ENCODE data around the gene SH3PXD2A.

SH3PXD2A gene

DNA sequence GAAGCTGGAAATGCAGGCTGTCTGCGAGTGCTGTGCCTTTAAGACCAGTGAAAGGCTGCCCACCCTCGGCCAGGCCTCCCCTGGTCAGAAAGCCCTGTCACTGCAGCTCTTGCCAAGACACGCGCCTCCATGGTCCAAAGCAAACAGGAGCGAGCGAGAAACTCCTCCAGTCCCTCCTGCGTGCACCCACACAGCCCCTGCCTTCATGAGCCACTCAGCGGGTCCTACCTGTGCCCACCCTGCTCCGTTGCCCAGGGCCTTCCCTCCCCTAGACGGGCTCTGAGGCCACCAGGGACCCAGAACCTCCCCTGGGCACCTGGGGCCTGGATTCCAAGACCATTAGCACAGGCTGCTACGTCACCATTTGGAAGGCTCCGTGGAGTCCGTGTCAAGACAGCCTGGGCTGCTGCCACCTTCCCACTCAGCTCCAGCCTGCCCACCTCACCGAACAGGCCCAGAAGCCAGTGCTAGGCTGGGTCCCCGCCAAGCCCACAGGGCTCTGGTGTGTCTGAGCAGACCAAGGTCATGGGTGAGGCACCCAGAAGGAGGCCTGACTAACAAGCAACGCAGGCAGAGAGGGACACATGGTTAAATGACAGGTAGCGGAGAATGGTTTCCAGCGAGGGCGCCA, 217.3 kb downstream of the SH3PXD2A start:
- CTCF ChIA-PET, result no interaction called here
- Histone ChIP-seq H3K4me1 (ENCODE audit: control insufficient read depth, insufficient read depth, low read length) (no peaks in the 10 kb centered on the region), H3K27ac (ENCODE audit: extremely low read depth, low read depth, low read length) (no peak overlapping the region), H3K4me3 (ENCODE audit: low read depth, low read length) (no peak overlapping the region), H3K36me3 (ENCODE audit: control insufficient read depth in 2 of 2, insufficient read depth in 1 of 2, low read length in 2 of 2) (peaks cover 0 to 82% of the 10 kb centered on the region in 2 experiments; a peak in 1 of 3 replicates), H3K9me3 (ENCODE audit: control insufficient read depth, insufficient read depth, low read depth, low read length) (no peaks in the 10 kb centered on the region)
- TF ChIP-seq ZNF169 (tag by site-specific recombination; IDR thresholded peaks at IDR 0.05), result no peak
- TF ChIP-seq ZNF416 (tag by site-specific recombination; IDR thresholded peaks at IDR 0.05), result no peak
- TF ChIP-seq ZNF280C (tag by site-specific recombination; IDR thresholded peaks at IDR 0.05), result no peak
- TF ChIP-seq ZFHX2 (tag by site-specific recombination; conservative IDR thresholded peaks at IDR 0.05), result peak; percentile 82
- TF ChIP-seq YY1 (tag by site-specific recombination; IDR thresholded peaks at IDR 0.05), result no peak
- no peak for TF ChIP-seq ZNF544 (tag by site-specific recombination; IDR thresholded peaks at IDR 0.05)
- no peak for TF ChIP-seq ZNF514 (tag by site-specific recombination; IDR thresholded peaks at IDR 0.05)
- TF ChIP-seq EGR2 (tag by site-specific recombination; IDR thresholded peaks at IDR 0.05; ENCODE audit: low read depth), result peak; percentile 86
- no peak for TF ChIP-seq ZXDB (tag by site-specific recombination; IDR thresholded peaks at IDR 0.05)
- POLR2A ChIA-PET, result no interaction called here

DNA sequence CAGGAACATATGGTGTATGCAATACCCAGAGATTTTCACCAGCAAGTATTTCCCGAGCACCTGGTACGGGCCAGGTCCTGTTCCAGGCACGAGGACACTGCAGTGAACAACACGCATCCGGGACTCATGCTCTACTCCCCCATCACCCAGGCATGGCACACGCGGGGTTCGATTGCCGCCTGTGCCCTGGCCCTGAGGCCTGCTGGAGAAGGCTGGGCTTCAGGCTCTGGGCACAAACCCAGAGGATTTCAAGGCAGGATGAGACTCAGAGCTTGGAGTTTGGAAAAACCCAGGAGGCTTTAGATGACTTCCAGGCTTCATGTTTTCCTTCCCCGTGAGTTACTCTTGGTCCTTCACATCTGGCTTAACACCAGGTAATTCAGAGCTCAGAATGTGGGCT, 218.4 kb downstream of the SH3PXD2A start:
- ChIA-PET POLR2A (no interaction called here), CTCF (no interaction called here)
- no peaks in the 10 kb centered on the region for H3K4me1 ChIP-seq (ENCODE audit: control insufficient read depth, insufficient read depth, low read length)
- H3K36me3 ChIP-seq (ENCODE audit: control insufficient read depth in 2 of 2, insufficient read depth in 1 of 2, low read length in 2 of 2), result peaks cover 0 to 77% of the 10 kb centered on the region in 2 experiments; a peak in 1 of 3 replicates
- no peak overlapping the region for H3K4me3 ChIP-seq (ENCODE audit: low read depth, low read length)
- no peaks in the 10 kb centered on the region for H3K9me3 ChIP-seq (ENCODE audit: control insufficient read depth, insufficient read depth, low read depth, low read length)
- H3K27ac ChIP-seq (ENCODE audit: extremely low read depth, low read depth, low read length), result no peak overlapping the region
- no peak for TF ChIP-seq ZNF223 (tag by site-specific recombination; IDR thresholded peaks at IDR 0.05)
- TF ChIP-seq KLF9 (tag by site-specific recombination; IDR thresholded peaks at IDR 0.05; ENCODE audit: low read depth), result no peak
- TF ChIP-seq, protein P1, sequence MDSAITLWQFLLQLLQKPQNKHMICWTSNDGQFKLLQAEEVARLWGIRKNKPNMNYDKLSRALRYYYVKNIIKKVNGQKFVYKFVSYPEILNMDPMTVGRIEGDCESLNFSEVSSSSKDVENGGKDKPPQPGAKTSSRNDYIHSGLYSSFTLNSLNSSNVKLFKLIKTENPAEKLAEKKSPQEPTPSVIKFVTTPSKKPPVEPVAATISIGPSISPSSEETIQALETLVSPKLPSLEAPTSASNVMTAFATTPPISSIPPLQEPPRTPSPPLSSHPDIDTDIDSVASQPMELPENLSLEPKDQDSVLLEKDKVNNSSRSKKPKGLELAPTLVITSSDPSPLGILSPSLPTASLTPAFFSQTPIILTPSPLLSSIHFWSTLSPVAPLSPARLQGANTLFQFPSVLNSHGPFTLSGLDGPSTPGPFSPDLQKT (IDR thresholded peaks at IDR 0.05; ENCODE audit: borderline replicate concordance, low read depth, low read length), result no peak
- no peak for TF ChIP-seq ZNF280D (tag by site-specific recombination; IDR thresholded peaks at IDR 0.05)
- no peak for TF ChIP-seq ZNF433 (tag by site-specific recombination; IDR thresholded peaks at IDR 0.05; ENCODE audit: low read depth)
- no peak for TF ChIP-seq KLF7 (tag by site-specific recombination; IDR thresholded peaks at IDR 0.05; ENCODE audit: borderline replicate concordance)
- TF ChIP-seq ZNF350 (tag by site-specific recombination; IDR thresholded peaks at IDR 0.05), result no peak
- no peak for TF ChIP-seq YY2 (tag by site-specific recombination; IDR thresholded peaks at IDR 0.05)
- no peak for TF ChIP-seq ZNF792 (tag by site-specific recombination; IDR thresholded peaks at IDR 0.05)
- no peak for TF ChIP-seq ZNF280C (tag by site-specific recombination; IDR thresholded peaks at IDR 0.05)
- no peak for TF ChIP-seq ZNF585B (tag by site-specific recombination; IDR thresholded peaks at IDR 0.05)
- TF ChIP-seq ZNF362 (tag by site-specific recombination; IDR thresholded peaks at IDR 0.05), result no peak
- TF ChIP-seq, protein P2, sequence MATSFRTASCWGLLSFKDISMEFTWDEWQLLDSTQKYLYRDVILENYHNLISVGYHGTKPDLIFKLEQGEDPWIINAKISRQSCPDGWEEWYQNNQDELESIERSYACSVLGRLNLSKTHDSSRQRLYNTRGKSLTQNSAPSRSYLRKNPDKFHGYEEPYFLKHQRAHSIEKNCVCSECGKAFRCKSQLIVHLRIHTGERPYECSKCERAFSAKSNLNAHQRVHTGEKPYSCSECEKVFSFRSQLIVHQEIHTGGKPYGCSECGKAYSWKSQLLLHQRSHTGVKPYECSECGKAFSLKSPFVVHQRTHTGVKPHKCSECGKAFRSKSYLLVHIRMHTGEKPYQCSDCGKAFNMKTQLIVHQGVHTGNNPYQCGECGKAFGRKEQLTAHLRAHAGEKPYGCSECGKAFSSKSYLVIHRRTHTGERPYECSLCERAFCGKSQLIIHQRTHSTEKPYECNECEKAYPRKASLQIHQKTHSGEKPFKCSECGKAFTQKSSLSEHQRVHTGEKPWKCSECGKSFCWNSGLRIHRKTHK (tag by site-specific recombination; IDR thresholded peaks at IDR 0.05), result no peak
- no peak for TF ChIP-seq ZNF600 (tag by site-specific recombination; IDR thresholded peaks at IDR 0.05)
